ENCODE measurements around the gene RMI1.
A peak's percentile ranks its signal among the peaks of the same experiment; 100 is the strongest.

RMI1 gene

GRCh38 chr9:83957248-83957513, 23.4 kb upstream of the RMI1 start:
- Mint-ChIP-seq H3K36me3 (peaks cover 3% of the 10 kb centered on the region), H3K4me3 (peak overlapping the region; percentile 97), H3K27ac (peak overlapping the region; percentile 88), H3K4me1 (peaks cover 9% of the 10 kb centered on the region), H3K27me3 (no peaks in the 10 kb centered on the region), H3K9me3 (no peaks in the 10 kb centered on the region)
- DNase-seq (ENCODE audit: low spot score in 2 of 2), result no peak
- no peak for ATAC-seq (ENCODE audit: low read depth)

DNA sequence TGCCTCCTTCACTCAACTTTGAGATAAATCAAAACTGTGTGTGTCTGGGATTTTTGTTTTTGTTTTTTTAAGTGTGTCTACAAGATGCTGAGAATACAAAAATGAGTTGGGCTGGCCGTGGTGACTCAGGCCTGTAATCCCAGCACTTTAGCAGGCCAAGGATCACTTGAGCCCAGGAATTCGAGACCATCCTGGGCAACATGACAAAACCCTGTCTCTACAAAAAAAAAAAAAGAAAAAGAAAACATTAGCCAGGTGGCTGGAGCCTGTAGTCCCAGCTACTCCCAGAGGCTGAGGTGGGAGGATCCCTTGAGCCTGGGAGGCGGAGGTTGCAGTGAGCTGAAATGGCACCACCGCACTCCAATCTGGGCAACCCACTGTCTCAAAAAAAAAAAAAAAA, 21.5 kb upstream of the RMI1 start:
- H3K4me1 Mint-ChIP-seq, result peaks cover 9% of the 10 kb centered on the region
- no peaks in the 10 kb centered on the region for H3K27me3 Mint-ChIP-seq
- DNase-seq (ENCODE audit: low spot score in 2 of 2), result no peak
- no peak overlapping the region for H3K27ac Mint-ChIP-seq
- no peaks in the 10 kb centered on the region for H3K9me3 Mint-ChIP-seq
- no peak for ATAC-seq (ENCODE audit: low read depth)
- H3K36me3 Mint-ChIP-seq, result peaks cover 3% of the 10 kb centered on the region
- H3K4me3 Mint-ChIP-seq, result no peak overlapping the region

- no peak overlapping the region for H3K4me3 Mint-ChIP-seq
- H3K27me3 Mint-ChIP-seq, result no peaks in the 10 kb centered on the region
- H3K27ac Mint-ChIP-seq, result no peak overlapping the region
- peaks cover 8% of the 10 kb centered on the region for H3K4me1 Mint-ChIP-seq
- no peaks in the 10 kb centered on the region for H3K36me3 Mint-ChIP-seq
- ATAC-seq (ENCODE audit: low read depth) (no peak), DNase-seq (ENCODE audit: low spot score in 2 of 2) (no peak)
- H3K9me3 Mint-ChIP-seq, result no peaks in the 10 kb centered on the region
Observed at GRCh38 chr9:83960991-83961390, 19.6 kb upstream of the RMI1 start.

DNA sequence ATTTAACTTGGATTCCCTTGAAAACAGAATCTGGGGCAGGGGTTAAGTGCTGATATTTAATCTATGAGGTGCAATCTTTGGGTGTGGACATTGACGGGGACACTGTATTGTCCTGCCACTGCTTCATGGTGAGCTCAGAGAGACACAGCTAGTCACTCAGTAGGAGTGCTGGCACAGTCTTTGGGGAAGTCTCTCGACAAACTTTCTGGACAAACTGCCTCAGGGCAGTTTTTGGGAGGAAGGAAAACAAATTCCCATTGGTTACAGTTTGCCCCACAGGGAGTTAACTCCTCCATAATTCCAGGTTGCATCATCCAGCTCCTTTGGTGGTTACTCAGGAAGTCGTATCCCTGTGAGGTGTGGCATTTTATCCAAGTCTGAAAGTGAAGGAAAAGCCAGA, 18.4 kb upstream of the RMI1 start:
- H3K36me3 Mint-ChIP-seq, result peaks cover 3% of the 10 kb centered on the region
- peaks cover 6% of the 10 kb centered on the region for H3K4me1 Mint-ChIP-seq
- ATAC-seq (ENCODE audit: low read depth) (no peak), DNase-seq (ENCODE audit: low spot score in 2 of 2) (no peak)
- no peaks in the 10 kb centered on the region for H3K27me3 Mint-ChIP-seq
- no peak overlapping the region for H3K4me3 Mint-ChIP-seq
- H3K27ac Mint-ChIP-seq, result no peak overlapping the region
- no peaks in the 10 kb centered on the region for H3K9me3 Mint-ChIP-seq

- H3K4me3 Mint-ChIP-seq, result no peak overlapping the region
Observed at GRCh38 chr9:83964973-83965349, 15.6 kb upstream of the RMI1 start.

DNA sequence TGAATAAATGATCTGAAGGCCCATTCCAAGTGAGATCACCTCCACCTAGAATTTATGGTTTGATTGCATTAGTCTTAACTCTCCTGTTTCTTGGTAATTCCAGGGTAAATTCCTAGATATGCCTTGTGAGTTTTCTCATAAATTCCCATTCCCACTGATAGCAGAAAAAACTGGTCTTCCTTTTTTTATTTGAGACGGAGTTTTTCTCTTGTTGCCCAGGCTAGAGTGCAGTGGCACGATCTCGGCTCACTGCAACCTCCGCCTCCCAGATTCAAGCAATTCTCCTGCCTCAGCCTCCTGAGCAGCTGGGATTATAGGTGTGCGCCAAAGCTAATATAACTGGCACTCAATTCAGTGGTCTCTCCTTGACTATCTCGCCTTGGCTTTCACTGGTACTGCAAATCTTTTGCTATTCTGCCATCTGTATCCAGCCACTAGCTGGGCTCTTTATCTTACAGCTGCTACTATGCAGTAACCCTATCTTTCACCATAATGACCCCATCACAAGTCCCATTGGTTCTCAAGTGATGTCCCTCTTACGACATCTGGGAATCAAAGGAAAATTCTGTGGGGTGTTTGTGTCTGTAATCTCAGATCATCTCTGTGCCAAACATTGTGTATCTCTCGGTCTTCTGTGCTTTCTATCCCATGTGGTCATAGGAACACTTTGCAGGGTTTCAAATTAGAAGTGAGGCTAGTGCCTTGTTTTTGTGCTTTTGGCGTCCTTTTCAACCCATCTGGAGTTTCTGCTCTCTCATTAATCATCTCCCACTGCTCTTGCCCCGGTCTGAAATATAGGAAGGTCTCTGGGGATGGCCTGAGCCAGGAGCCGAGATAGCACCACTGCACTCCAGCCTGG, 15.0 kb upstream of the RMI1 start:
- Mint-ChIP-seq H3K27me3 (no peaks in the 10 kb centered on the region), H3K4me3 (no peak overlapping the region), H3K36me3 (peaks cover 15% of the 10 kb centered on the region), H3K27ac (peak overlapping the region; percentile 58), H3K4me1 (peaks cover 9% of the 10 kb centered on the region), H3K9me3 (no peaks in the 10 kb centered on the region)
- ATAC-seq (ENCODE audit: low read depth) (peak; percentile 14), DNase-seq (ENCODE audit: low spot score in 2 of 2) (no peak)

More at GRCh38 chr9:83964973-83965349, 15.6 kb upstream of the RMI1 start:
- H3K27ac Mint-ChIP-seq, result peak overlapping the region; percentile 22
- peak; percentile 26 for ATAC-seq (ENCODE audit: low read depth)
- no peaks in the 10 kb centered on the region for H3K27me3 Mint-ChIP-seq
- H3K9me3 Mint-ChIP-seq, result no peaks in the 10 kb centered on the region
- DNase-seq (ENCODE audit: low spot score in 2 of 2), result no peak
- peaks cover 9% of the 10 kb centered on the region for H3K4me1 Mint-ChIP-seq
- peaks cover 12% of the 10 kb centered on the region for H3K36me3 Mint-ChIP-seq

DNA sequence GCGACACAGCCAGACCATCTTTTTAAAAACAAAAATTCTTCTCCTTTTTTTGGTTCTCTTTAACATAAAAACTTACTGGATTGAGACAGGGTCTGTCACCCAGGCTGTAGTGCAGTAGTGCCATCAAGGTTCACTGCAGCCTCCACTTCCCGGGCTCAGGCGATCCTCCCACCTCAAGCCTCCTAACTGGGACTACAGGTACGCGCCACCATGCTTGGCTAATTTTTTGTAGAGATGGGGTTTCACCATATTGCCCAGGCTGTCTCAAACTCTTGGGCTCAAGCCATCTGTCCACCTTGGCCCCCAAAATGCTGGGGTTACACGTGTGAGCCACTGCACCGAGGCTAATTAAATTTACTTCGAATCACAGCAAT, 14.4 kb upstream of the RMI1 start:
- H3K36me3 Mint-ChIP-seq, result peaks cover 15% of the 10 kb centered on the region
- H3K27me3 Mint-ChIP-seq, result no peaks in the 10 kb centered on the region
- ATAC-seq (ENCODE audit: low read depth) (no peak), DNase-seq (ENCODE audit: low spot score in 2 of 2) (no peak)
- H3K4me3 Mint-ChIP-seq, result no peak overlapping the region
- H3K4me1 Mint-ChIP-seq, result peaks cover 9% of the 10 kb centered on the region
- H3K9me3 Mint-ChIP-seq, result no peaks in the 10 kb centered on the region
- H3K27ac Mint-ChIP-seq, result peak overlapping the region; percentile 58

- Mint-ChIP-seq H3K27ac (peak overlapping the region; percentile 84), H3K4me3 (no peak overlapping the region), H3K9me3 (no peaks in the 10 kb centered on the region), H3K36me3 (peaks cover 18% of the 10 kb centered on the region), H3K4me1 (peaks cover 9% of the 10 kb centered on the region), H3K27me3 (no peaks in the 10 kb centered on the region)
- ATAC-seq (ENCODE audit: low read depth), result no peak
- no peak for DNase-seq (ENCODE audit: low spot score in 2 of 2)
Observed at GRCh38 chr9:83967073-83967472, 13.5 kb upstream of the RMI1 start.

GRCh38 chr9:83969602-83970001, 11.0 kb upstream of the RMI1 start:
- H3K4me3 Mint-ChIP-seq, result no peak overlapping the region
- no peak overlapping the region for H3K27ac Mint-ChIP-seq
- peaks cover 15% of the 10 kb centered on the region for H3K4me1 Mint-ChIP-seq
- DNase-seq (ENCODE audit: low spot score in 2 of 2), result no peak
- no peaks in the 10 kb centered on the region for H3K9me3 Mint-ChIP-seq
- peaks cover 27% of the 10 kb centered on the region for H3K36me3 Mint-ChIP-seq
- no peaks in the 10 kb centered on the region for H3K27me3 Mint-ChIP-seq
- ATAC-seq (ENCODE audit: low read depth), result no peak

- H3K9me3 Mint-ChIP-seq, result no peaks in the 10 kb centered on the region
- no peak overlapping the region for H3K4me3 Mint-ChIP-seq
- H3K36me3 Mint-ChIP-seq, result peaks cover 42% of the 10 kb centered on the region
- DNase-seq (ENCODE audit: low spot score in 2 of 2), result no peak
- no peak for ATAC-seq (ENCODE audit: low read depth)
- no peak overlapping the region for H3K27ac Mint-ChIP-seq
- H3K4me1 Mint-ChIP-seq, result peaks cover 20% of the 10 kb centered on the region
- H3K27me3 Mint-ChIP-seq, result no peaks in the 10 kb centered on the region
Observed at GRCh38 chr9:83971485-83971884, 9.1 kb upstream of the RMI1 start.

GRCh38 chr9:83972286-83972685, 8.3 kb upstream of the RMI1 start:
- peaks cover 38% of the 10 kb centered on the region for H3K36me3 Mint-ChIP-seq
- H3K4me1 Mint-ChIP-seq, result peaks cover 18% of the 10 kb centered on the region
- DNase-seq (ENCODE audit: low spot score in 2 of 2), result no peak
- H3K27ac Mint-ChIP-seq, result no peak overlapping the region
- no peak for ATAC-seq (ENCODE audit: low read depth)
- no peaks in the 10 kb centered on the region for H3K27me3 Mint-ChIP-seq
- H3K9me3 Mint-ChIP-seq, result no peaks in the 10 kb centered on the region
- H3K4me3 Mint-ChIP-seq, result no peak overlapping the region

DNA sequence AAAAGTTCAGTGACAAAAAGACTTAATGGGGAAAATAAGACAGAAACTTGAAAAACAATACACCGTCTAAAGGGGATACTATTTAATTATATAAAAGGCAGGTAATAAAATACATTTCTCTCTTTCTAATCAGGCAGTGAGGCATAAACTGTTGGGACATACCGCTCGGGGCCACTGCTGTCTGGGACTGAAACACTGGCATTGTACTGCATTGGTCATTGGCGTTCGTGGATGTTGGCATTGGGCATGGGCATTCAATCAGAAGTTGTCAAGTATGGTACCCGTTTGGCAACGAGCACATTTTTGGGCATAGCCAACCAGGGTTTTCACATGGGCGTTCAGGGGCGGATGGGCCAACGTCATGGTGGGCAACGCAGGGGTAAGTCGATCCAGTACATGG, 5.3 kb upstream of the RMI1 start:
- no peaks in the 10 kb centered on the region for H3K9me3 Mint-ChIP-seq
- ATAC-seq (ENCODE audit: low read depth) (no peak), DNase-seq (ENCODE audit: low spot score in 2 of 2) (no peak)
- H3K4me3 Mint-ChIP-seq, result no peak overlapping the region
- H3K27ac Mint-ChIP-seq, result peak overlapping the region; percentile 75
- peaks cover 35% of the 10 kb centered on the region for H3K36me3 Mint-ChIP-seq
- peaks cover 24% of the 10 kb centered on the region for H3K4me1 Mint-ChIP-seq
- H3K27me3 Mint-ChIP-seq, result no peaks in the 10 kb centered on the region

DNA sequence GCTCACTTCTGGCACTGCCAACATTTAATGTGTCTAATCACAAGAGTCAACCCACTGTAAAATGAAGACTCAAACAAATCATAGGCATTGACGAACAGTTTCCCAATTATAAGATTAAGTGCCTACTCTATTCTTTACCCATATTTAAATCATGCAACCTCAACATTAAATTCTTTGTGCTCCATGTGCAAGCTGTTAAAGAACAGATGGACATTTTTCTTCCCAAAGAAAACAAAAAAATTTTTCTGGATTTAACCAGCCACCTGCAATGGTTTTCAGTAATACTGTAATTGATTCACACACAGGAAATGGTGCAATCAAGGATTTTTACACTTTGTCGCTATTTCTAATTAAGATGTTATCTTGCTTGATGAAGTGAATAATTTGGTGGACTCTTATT, 4.2 kb upstream of the RMI1 start:
- ATAC-seq (ENCODE audit: low read depth), result no peak

DNA sequence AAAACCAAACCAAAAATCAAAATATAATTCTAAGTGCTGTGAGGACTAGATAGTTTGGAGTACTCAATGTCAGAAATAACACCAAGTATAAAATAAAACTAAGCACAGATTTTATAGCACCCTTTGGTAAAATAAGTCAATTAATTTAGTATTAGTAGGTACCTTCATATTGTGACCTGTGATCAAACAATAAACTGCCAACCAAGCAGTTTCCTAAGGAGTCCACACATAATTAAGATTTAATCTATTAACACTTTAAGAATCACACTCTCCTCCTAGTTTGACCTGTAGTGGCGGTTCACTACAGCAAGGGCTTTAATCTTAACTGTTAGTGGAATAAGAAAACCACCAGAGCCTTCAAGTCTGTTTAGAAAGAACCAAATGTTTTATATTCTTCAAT, 3.4 kb upstream of the RMI1 start:
- ATAC-seq (ENCODE audit: low read depth) (no peak), DNase-seq (ENCODE audit: low spot score in 2 of 2) (no peak)
- H3K27me3 Mint-ChIP-seq, result no peaks in the 10 kb centered on the region
- peaks cover 31% of the 10 kb centered on the region for H3K36me3 Mint-ChIP-seq
- H3K9me3 Mint-ChIP-seq, result no peaks in the 10 kb centered on the region
- H3K4me1 Mint-ChIP-seq, result peaks cover 31% of the 10 kb centered on the region
- H3K4me3 Mint-ChIP-seq, result no peak overlapping the region
- H3K27ac Mint-ChIP-seq, result peak overlapping the region; percentile 6

More for the DNA sequence above, 4.2 kb upstream of the RMI1 start:
- Mint-ChIP-seq H3K27me3 (no peaks in the 10 kb centered on the region), H3K36me3 (peaks cover 35% of the 10 kb centered on the region), H3K4me1 (peaks cover 27% of the 10 kb centered on the region), H3K9me3 (no peaks in the 10 kb centered on the region), H3K4me3 (no peak overlapping the region), H3K27ac (no peak overlapping the region)
- DNase-seq (ENCODE audit: low spot score in 2 of 2), result no peak

Data from memory B cell (primary cell).